Neuron (in vitro differentiated cells): ENCODE results near the gene USP47.

Experiments used
- H2AFZ ChIP-seq: one replicate; pipeline ENCODE4 v1.6.1; 2013; ENCODE audit warnings: low read depth, mild to moderate bottlenecking, inconsistent platforms, low read length, moderate library complexity
- H3K27me3 ChIP-seq: one replicate; pipeline ENCODE4 v1.6.1; 2013; ENCODE audit warnings: low read length; ENCODE audit not compliant: insufficient read depth
- H3K36me3 ChIP-seq: one replicate; pipeline ENCODE4 v1.6.1; 2013; ENCODE audit warnings: low read length; ENCODE audit not compliant: insufficient read depth
- H3K4me1 ChIP-seq: one replicate; pipeline ENCODE4 v1.6.1; 2013; ENCODE audit warnings: low read length; ENCODE audit not compliant: insufficient read depth
- H3K4me3 ChIP-seq: 2 replicates; pipeline ENCODE4 v1.5.1; 2013; ENCODE audit warnings: mild to moderate bottlenecking, low read length, moderate library complexity
- H3K9me3 ChIP-seq: one replicate; pipeline ENCODE4 v1.6.1; 2013; ENCODE audit warnings: low read length

Gene USP47

DNA sequence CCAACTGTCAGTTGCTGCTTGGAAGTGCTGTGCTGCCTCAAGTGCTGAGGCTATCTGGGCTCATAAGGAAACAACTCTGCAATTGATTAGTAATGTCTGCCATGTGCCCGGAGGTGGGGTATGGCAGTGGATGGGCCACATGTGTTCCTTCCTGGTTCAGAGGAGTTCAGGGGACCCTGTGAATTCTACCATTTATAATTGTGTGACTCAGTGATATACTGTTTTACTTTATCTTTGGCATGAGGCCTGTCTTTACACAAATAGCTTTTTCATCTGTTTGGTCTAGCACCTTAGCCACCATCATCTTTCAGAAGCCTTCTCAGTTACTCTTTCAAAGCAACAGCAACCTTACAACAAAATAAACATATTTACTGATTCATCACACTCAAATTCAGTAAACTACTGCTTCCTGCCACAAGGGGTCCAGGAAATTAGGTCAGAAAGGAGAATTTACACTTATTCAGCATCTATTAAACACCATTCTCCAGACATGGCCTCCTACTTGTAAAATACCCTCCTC lies 145.8 kb downstream of the USP47 start:
- H3K4me1 ChIP-seq = no peaks in the 10 kb centered on the region
- no peaks in the 10 kb centered on the region for H3K9me3 ChIP-seq
- H3K36me3 ChIP-seq = no peaks in the 10 kb centered on the region
- no peaks in the 10 kb centered on the region for H3K27me3 ChIP-seq
- no peak overlapping the region for H2AFZ ChIP-seq
- H3K4me3 ChIP-seq = no peak overlapping the region

GRCh38 chr11:11988099-11988651 lies 146.4 kb downstream of the USP47 start:
- H3K4me3 ChIP-seq = no peak overlapping the region
- no peaks in the 10 kb centered on the region for H3K4me1 ChIP-seq
- no peaks in the 10 kb centered on the region for H3K36me3 ChIP-seq
- H2AFZ ChIP-seq = no peak overlapping the region
- H3K9me3 ChIP-seq = no peaks in the 10 kb centered on the region
- H3K27me3 ChIP-seq = no peaks in the 10 kb centered on the region

DNA sequence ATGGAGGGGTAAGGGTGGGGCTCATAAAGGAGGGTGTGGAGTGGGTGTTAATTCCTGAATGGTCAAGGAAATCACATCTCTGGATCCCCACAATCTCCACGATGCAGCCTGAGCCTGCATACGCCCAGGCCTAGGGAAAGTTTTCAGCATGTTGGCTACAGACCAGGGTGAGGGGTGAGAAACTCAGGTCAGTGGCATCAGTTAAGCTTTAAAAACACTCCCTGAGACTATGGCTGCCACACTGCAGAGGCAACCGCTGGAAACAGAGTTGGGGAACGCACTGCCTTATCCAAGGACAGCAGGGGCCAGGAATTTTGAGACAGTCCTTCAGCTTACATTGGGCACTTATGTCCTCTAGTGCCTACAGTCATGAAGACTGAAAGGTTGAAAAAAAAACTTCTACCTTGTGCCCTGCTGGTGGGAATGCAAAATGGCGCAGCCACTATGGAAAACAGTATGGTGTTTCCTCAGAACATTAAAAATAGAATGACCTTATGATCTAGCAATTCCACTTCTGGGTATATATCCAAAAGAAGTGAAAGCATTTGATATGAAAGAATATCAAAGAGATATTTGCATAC lies 147.0 kb downstream of the USP47 start:
- H3K36me3 ChIP-seq = no peaks in the 10 kb centered on the region

DNA sequence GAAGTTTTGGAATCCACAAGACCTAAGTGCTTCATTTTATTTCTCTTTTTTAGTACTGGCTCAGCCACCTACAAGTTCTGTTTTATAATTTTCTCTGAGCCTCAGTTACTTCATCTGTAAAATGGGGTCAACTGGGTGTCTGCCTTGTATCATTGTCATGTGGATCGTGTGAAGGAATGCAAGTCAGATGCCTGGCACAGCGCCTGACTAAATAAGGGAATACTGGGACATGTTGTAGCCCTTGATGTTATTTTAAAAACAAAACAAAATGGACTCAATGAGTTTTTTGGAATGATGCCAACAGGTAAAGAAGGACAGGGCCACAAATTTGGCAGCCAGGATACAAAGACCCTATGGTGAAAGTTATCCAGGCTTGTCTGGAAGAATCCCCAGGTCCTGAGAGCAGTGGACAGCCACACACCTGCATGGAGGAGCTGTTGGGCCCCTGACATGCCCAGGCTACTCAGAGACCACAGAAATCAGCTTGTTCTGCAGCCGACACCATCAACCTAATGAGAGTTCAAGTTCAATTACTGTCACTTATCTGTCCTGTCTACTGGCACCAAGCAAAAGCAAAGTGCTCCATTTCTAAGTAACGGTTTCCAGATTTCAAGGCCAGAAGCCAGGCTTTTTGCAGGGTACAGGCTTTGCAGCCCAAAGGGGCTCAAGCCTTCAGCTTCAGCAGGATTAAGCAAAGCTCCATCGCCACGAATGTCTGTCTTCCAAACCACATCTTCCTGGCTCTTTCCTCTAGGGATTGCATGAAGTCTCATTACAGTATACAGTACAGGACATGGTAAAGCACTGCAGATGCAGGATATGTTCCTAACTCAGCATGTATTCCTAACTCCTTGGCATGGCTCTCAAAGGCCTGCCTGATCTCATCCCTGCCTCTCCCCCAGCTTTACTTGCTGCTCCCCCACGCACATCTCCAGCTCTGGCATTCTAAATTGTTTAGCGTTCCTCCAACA lies 148.3 kb downstream of the USP47 start:
- Histone ChIP-seq H3K36me3 (no peaks in the 10 kb centered on the region), H3K4me1 (no peaks in the 10 kb centered on the region)

More for the DNA sequence above, 147.0 kb downstream of the USP47 start:
- Histone ChIP-seq H3K4me1 (no peaks in the 10 kb centered on the region), H3K4me3 (no peak overlapping the region), H3K9me3 (no peaks in the 10 kb centered on the region), H3K27me3 (no peaks in the 10 kb centered on the region), H2AFZ (no peak overlapping the region)

GRCh38 chr11:11992257-11993212 lies 150.8 kb downstream of the USP47 start:
- no peaks in the 10 kb centered on the region for H3K36me3 ChIP-seq
- no peak overlapping the region for H3K4me3 ChIP-seq
- no peaks in the 10 kb centered on the region for H3K9me3 ChIP-seq

More for the DNA sequence above, 148.3 kb downstream of the USP47 start:
- Histone ChIP-seq H3K4me3 (no peak overlapping the region), H3K27me3 (no peaks in the 10 kb centered on the region), H3K9me3 (no peaks in the 10 kb centered on the region), H2AFZ (no peak overlapping the region)

DNA sequence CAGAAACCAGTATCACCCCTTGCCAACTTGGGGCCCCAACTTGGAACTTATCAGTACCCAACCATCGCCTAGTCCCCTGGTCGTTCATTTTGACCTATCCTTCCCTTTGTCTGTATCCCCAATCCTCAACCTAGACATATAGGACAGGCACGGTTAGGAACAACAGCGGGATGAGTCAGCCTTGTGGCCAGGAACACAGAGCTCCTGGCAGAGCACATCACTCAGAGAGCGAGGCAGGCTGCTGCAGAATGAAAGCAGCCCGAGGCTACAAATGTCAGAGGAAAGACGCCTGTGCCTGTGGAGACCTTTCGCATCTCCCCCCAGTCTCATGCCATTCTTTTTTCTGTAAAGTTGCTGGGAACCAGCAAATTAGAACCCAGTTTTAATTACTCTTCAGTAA lies 152.1 kb downstream of the USP47 start:
- no peaks in the 10 kb centered on the region for H3K9me3 ChIP-seq
- no peaks in the 10 kb centered on the region for H3K27me3 ChIP-seq
- H3K4me3 ChIP-seq = no peak overlapping the region
- H2AFZ ChIP-seq = no peak overlapping the region
- H3K36me3 ChIP-seq = peaks cover 3% of the 10 kb centered on the region
- peaks cover 13% of the 10 kb centered on the region for H3K4me1 ChIP-seq

More at GRCh38 chr11:11992257-11993212, 150.8 kb downstream of the USP47 start:
- no peak overlapping the region for H2AFZ ChIP-seq
- peaks cover 13% of the 10 kb centered on the region for H3K4me1 ChIP-seq
- H3K27me3 ChIP-seq = no peaks in the 10 kb centered on the region

DNA sequence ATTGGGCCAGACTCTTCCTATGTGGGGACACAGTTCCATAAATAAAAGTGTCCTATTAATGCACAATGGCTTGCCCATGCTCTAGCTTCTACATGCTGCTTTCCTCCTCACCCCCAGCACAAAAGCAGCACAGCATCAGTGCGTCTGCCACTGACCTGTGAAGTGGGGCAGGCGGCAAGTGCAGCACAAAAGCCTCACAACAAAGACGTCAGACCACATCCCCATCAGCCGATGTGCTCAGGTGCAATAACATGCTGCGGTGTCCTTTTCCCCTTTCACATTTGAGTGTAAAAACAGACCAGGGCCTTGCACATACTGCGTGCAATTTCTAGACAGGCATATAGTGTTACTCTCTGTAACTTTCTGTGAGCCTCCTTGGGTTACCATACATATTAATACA lies 153.8 kb downstream of the USP47 start:
- no peaks in the 10 kb centered on the region for H3K9me3 ChIP-seq
- peaks cover 13% of the 10 kb centered on the region for H3K4me1 ChIP-seq
- H3K4me3 ChIP-seq = no peak overlapping the region
- no peak overlapping the region for H2AFZ ChIP-seq
- peaks cover 3% of the 10 kb centered on the region for H3K36me3 ChIP-seq
- H3K27me3 ChIP-seq = no peaks in the 10 kb centered on the region

DNA sequence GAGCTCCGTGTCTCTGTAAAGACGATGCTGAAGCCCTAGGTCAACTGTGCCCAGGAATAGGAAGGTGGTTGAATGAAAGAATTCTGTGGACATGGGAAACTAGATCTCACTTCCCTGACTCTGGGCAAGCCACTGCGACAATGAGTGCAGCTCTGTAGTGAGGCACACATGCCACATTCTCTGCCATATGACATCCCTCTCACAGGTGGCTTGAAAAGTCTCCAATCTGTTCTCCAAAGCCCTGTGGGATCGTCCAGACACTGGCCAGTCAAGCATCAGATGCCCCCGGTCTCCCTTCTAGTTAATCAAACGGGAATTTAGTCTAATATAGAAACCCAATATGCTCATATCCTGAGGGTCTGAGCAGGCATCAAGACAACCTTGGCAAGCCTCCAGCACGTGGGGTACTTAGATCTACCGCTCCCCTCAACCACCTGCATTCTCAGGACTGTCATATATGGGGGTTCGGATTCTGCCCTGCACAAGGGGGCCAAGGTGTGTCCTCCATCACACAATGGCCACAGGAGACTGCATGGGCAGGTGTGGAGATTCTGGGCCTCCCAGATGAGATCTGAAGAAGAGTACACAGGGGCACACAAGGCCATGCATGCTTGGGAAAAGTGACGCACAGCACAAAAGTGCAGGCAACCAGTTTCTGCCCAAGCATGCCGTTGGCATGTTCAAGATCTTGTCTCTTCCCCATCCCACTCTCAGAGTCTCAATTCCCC lies 154.7 kb downstream of the USP47 start:
- Histone ChIP-seq H3K36me3 (peaks cover 7% of the 10 kb centered on the region), H3K4me3 (no peak overlapping the region), H3K9me3 (no peaks in the 10 kb centered on the region), H2AFZ (no peak overlapping the region), H3K4me1 (peaks cover 16% of the 10 kb centered on the region), H3K27me3 (no peaks in the 10 kb centered on the region)

GRCh38 chr11:11997049-11997322 lies 155.2 kb downstream of the USP47 start:
- Histone ChIP-seq H2AFZ (no peak overlapping the region), H3K9me3 (no peaks in the 10 kb centered on the region), H3K36me3 (peaks cover 9% of the 10 kb centered on the region), H3K4me1 (peaks cover 17% of the 10 kb centered on the region), H3K27me3 (no peaks in the 10 kb centered on the region), H3K4me3 (no peak overlapping the region)

- Histone ChIP-seq H3K27me3 (no peaks in the 10 kb centered on the region), H2AFZ (no peak overlapping the region), H3K4me3 (no peak overlapping the region), H3K4me1 (peaks cover 17% of the 10 kb centered on the region), H3K36me3 (peaks cover 9% of the 10 kb centered on the region), H3K9me3 (no peaks in the 10 kb centered on the region)
Measured at GRCh38 chr11:11998091-11998781, 156.5 kb downstream of the USP47 start.

DNA sequence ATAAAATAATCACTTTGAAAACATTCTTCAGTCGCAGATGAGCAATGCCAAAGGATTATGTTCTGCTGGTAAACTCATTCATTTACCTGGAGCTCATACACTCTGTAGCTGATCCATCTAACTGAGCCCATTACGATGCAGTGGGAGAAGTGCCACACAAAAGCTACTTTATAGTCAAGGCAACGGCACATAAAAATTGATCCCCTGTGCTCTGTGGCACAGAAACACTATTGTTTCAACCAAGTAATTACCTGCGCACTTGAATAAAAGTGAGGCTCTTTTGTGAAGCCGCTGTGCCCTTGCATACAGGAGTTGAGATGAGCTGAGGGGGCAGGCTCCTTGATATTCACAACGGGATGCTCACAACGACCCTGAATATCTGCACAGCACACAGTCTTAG lies 159.4 kb downstream of the USP47 start:
- Histone ChIP-seq H3K4me3 (no peak overlapping the region), H3K36me3 (peaks cover 9% of the 10 kb centered on the region), H3K9me3 (no peaks in the 10 kb centered on the region), H3K4me1 (peaks cover 6% of the 10 kb centered on the region), H2AFZ (no peak overlapping the region), H3K27me3 (no peaks in the 10 kb centered on the region)

DNA sequence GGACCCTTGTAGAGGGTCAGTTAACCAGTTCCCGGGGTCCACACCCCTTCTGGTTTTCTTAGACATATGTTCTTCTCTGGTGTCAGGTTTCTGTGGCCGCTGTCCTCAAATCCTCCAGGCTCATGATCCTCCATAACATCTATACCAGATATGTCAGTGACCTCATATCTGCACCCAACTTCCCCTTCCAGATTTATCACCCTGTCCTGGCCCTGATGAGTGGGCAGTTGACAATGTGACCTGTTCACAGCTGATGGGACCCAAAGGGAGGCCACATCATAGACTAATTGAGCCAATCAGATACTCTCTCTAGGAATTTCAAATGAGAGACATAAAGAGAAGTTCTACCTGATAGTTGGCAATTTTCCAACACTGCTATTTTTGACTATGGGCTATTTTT lies 161.6 kb downstream of the USP47 start:
- Histone ChIP-seq H3K27me3 (no peaks in the 10 kb centered on the region), H3K36me3 (peaks cover 8% of the 10 kb centered on the region), H3K9me3 (no peaks in the 10 kb centered on the region), H3K4me3 (no peak overlapping the region), H2AFZ (no peak overlapping the region), H3K4me1 (peaks cover 4% of the 10 kb centered on the region)
